ENCODE measurements around the gene FBXO11.
"Not testable (repeated sequence)": the region's sequence is repeated elsewhere in the genome, so short reads cannot be mapped to it uniquely, and the experiment has no call there.

Gene FBXO11

GRCh38 chr2:47897883-47898731, 8.2 kb downstream of the FBXO11 start:
- DNase-seq = no peak

- DNase-seq = not testable (repeated sequence)
Measured at GRCh38 chr2:47897191-47897882, 9.0 kb downstream of the FBXO11 start.

DNA sequence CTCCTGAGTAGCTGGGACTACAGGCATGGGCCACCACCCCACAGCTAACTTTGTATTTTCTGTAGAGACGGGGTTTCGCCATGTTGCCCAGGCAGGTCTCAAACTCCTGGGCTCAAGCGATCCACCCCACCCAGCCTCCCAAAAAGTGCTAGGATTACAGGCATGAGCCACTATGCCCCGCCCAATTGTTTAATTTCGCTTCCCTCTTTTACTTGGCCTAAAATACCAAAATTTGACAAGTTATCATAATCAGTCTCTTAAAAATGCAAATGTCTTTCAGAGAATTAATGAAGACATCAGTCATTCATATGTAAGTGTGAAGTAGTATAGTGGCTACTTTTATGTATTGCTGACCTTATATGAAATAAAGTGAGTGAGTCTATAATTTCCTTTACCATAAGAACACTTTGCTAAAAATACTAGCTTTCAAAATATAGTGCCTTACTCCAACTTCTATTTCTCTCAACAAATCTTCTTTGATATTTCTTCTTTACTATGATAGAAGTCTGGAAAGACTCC, 9.8 kb downstream of the FBXO11 start:
- DNase-seq = no peak

- DNase-seq = no peak
Measured at GRCh38 chr2:47893771-47894170, 12.5 kb downstream of the FBXO11 start.

GRCh38 chr2:47892338-47892730, 14.0 kb downstream of the FBXO11 start:
- no peak for DNase-seq

DNA sequence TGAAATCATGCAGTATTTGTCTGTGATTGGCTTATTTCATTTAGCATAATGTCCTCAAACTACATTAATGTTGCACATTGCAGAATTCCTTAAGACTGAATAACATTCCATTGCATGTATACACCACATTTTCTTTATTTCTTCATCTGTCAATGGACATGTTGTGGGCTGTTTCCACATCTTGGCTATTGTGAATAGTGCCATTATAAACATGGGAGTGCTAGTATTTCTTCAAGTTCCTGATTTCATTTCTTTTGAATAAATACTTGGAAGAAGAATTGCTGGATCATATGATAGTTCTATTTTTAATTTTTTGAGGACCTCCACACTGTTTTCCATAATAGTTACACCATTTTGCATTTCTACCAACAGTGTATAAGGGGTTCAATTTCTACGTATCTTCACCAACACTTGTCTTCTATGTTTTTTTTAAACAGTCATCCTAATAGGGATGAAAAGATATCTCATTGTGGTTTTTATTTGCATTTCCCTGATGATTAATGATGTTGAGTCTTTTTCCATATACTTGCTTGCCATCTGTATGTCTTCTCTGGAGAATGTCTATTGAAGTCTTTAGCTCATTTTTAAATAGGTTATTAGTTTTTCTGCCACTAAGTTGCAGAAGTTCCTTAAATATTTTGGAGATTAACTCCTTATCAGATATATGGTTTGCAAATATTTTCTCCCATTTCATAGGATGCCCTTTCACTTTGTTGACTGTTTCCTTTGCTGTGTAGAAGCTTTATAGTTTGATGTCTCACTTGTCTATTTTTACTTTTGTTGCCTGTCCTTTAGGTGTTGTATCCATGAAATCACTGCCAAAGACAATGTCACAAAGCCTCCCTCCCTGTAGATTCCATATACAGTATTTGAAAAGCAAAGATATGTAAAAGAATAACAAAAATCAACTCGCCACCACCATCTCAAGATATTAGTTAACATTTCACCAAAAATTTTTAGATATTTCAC, 14.6 kb downstream of the FBXO11 start:
- DNase-seq = no peak

- DNase-seq = no peak
Measured at GRCh38 chr2:47890711-47891368, 15.5 kb downstream of the FBXO11 start.

- no peak for DNase-seq
Measured at GRCh38 chr2:47888581-47889280, 17.6 kb downstream of the FBXO11 start.

- no peak for DNase-seq
Measured at GRCh38 chr2:47876912-47877311, 29.4 kb downstream of the FBXO11 start.

- DNase-seq = no peak
Measured at GRCh38 chr2:47872941-47873340, 33.4 kb downstream of the FBXO11 start.

- DNase-seq = no peak
Measured at GRCh38 chr2:47870641-47871540, 35.4 kb downstream of the FBXO11 start.

DNA sequence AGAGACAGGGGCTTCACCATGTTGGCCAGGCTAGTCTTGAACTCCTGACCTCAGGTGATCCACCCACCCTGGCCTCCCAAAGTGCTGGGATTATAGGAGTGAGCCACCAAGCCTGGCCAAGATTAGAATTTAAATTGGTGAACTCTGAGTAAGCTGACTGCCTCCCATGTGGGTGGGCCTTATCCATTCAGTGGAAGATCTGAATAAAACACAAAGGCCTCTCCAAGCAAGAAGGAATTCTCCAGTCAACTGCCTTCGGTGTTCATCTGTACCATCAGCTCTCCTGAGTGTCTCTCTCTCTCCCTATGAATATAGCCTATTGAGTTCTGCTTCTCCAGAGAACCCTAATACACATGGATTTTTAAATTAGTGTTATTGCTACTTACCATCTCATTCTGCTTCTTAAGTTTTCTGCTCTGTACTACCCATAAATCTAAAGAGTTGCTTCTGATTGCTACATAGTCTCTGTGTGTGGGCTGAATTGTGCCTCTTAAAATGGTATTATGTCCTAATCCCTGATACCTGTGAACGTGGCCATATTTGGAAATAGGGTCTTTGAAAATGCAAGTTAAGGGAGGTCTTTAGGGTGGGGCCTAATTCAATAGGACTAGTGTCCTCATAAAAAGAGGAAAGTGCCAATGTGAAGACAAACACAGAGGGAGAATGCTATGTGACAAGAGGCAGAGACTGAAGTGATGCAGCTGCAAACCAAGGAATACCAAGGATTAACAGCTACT, 36.3 kb downstream of the FBXO11 start:
- DNase-seq = no peak

GRCh38 chr2:47868611-47869352, 37.5 kb downstream of the FBXO11 start:
- no peak for DNase-seq

GRCh38 chr2:47867205-47867604, 39.1 kb downstream of the FBXO11 start:
- peak in 1 of 3 experiments; percentile 50 for DNase-seq

DNA sequence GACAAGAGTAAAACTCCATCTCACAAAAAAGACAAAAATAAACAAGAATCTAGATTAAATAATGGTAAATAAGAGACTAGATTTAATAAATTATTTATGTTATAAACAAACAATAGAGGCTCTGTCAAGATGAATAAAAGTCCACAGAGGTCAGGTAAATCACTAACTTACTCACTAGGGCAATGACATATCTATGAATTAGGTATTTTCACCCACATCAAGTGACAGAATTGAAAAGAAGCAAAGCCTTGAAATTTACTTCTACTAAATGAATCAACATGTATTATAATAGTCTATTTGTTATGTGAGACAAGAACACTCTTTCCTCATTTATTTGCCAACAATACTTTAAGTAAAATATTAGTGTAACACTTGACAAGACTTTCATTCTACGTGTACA, 41.7 kb downstream of the FBXO11 start:
- DNase-seq = no peak

GRCh38 chr2:47862949-47863348, 43.3 kb downstream of the FBXO11 start:
- DNase-seq = no peak

DNA sequence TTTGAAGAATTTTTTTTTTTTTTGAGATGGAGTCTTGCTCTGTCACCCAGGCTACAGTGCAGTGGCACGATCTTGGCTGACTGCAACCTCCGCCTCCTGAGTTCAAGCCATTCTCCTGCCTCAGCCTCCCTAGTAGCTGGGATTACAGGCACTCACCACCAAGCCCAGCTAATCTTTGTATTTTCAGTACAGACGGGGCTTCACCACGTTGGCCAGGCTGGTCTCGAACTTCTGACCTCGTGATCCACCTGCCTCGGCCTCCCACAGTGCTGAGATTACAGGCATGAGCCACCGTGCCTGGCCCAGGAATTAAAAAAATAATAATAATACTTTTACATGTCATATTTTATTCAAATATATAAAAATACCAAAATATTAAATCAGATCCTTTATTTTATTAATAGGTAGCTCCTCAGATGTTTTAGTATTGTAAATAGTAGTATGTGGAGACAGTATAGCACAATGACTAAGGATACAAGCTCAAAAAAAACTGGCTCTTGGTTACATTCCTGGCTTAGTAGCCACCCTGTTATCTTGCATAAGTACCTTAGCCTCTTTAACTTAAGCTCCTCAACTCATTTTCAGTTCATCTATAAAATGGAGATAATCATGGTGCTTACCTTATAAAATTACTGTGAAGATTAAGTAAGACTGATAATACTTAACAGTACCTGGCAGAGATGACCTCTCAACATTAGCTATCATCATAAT, 53.1 kb downstream of the FBXO11 start:
- not testable (repeated sequence) for DNase-seq

- no peak for DNase-seq
Measured at GRCh38 chr2:47850198-47850597, 56.1 kb downstream of the FBXO11 start.

Data from NCI-H1417 (cell line).